ENCODE data around the gene MXD1. TPM values are rescaled to one million over a fixed set of nuclear protein-coding genes. Genes with fewer than 3 reads are reported as not detected.

MXD1 gene
- total and polyA plus RNA-seq, 9 of the 15 experiments (the other 6 are each of a cell fraction or from before 2014, with no cell fraction given): 6.7 to 35.9 (median 11.0) TPM

DNA sequence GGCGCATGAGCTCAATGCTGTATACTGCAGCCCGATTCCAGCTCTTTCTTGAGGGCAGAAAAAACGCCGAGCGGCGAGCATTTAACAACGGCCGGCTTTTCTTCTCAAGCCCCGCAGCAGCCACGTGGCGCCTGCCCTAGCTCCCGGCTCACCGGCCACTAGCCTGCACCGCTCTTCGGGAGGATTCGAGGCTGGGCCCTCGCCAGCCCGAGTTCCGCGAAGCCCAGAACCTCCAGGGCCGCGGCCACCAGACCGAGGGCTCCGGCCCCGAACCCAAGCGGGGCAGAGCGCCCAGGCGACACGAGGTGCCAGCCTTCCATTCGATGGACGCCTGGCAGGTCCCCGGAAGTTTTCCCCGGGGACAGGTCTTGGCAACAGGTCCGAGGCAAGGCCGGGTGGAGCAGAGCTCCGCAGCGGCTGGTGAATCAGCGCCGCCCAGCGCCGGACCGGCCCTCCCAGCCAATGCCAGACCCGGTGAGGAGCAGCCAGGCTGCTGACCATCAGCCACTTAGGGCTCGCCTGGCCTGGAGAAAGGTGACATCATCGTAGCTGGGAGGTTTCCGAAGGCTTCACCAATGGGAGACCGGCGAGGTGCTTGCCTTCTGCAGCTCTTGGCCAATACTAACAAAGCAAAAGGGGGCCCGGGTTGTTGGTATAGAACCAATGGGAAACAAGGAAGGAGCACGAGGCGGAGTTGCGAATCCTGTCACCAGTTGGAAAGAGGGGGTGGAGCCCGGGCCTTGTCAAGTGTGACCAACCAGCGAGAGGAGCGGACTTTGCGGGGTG lies 552 bp upstream of the MXD1 start (continued):
- TF ChIP-seq AFF4 (CRISPR knock-in tag; IDR thresholded peaks at IDR 0.05): peak; percentile 84
- peak; percentile 42 to 57; a peak in 2 of 4 replicates for TF ChIP-seq TEAD1 (CRISPR knock-in tag; IDR thresholded peaks at IDR 0.05)
- TF ChIP-seq, protein P1, sequence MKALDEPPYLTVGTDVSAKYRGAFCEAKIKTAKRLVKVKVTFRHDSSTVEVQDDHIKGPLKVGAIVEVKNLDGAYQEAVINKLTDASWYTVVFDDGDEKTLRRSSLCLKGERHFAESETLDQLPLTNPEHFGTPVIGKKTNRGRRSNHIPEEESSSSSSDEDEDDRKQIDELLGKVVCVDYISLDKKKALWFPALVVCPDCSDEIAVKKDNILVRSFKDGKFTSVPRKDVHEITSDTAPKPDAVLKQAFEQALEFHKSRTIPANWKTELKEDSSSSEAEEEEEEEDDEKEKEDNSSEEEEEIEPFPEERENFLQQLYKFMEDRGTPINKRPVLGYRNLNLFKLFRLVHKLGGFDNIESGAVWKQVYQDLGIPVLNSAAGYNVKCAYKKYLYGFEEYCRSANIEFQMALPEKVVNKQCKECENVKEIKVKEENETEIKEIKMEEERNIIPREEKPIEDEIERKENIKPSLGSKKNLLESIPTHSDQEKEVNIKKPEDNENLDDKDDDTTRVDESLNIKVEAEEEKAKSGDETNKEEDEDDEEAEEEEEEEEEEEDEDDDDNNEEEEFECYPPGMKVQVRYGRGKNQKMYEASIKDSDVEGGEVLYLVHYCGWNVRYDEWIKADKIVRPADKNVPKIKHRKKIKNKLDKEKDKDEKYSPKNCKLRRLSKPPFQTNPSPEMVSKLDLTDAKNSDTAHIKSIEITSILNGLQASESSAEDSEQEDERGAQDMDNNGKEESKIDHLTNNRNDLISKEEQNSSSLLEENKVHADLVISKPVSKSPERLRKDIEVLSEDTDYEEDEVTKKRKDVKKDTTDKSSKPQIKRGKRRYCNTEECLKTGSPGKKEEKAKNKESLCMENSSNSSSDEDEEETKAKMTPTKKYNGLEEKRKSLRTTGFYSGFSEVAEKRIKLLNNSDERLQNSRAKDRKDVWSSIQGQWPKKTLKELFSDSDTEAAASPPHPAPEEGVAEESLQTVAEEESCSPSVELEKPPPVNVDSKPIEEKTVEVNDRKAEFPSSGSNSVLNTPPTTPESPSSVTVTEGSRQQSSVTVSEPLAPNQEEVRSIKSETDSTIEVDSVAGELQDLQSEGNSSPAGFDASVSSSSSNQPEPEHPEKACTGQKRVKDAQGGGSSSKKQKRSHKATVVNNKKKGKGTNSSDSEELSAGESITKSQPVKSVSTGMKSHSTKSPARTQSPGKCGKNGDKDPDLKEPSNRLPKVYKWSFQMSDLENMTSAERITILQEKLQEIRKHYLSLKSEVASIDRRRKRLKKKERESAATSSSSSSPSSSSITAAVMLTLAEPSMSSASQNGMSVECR (CRISPR knock-in tag; IDR thresholded peaks at IDR 0.05): peak; percentile 39; the same call in 1 of the 2 replicates
- no peak for TF ChIP-seq ARID2 (IDR thresholded peaks at IDR 0.05)
- TF ChIP-seq BRD4 (IDR thresholded peaks at IDR 0.05): peak; percentile 69; the same call in 1 of the 2 replicates
- peak; percentile 86; the same call in 1 of the 2 replicates for TF ChIP-seq RREB1 (CRISPR knock-in tag; IDR thresholded peaks at IDR 0.05)
- no peak for TF ChIP-seq ZNF12 (CRISPR knock-in tag; IDR thresholded peaks at IDR 0.05)
- no peak for TF ChIP-seq FOXM1 (IDR thresholded peaks at IDR 0.05; ENCODE audit: low read depth)
- no peak for TF ChIP-seq FOXM1 (CRISPR knock-in tag; IDR thresholded peaks at IDR 0.05; ENCODE audit: low read depth)
- TF ChIP-seq, protein P2, sequence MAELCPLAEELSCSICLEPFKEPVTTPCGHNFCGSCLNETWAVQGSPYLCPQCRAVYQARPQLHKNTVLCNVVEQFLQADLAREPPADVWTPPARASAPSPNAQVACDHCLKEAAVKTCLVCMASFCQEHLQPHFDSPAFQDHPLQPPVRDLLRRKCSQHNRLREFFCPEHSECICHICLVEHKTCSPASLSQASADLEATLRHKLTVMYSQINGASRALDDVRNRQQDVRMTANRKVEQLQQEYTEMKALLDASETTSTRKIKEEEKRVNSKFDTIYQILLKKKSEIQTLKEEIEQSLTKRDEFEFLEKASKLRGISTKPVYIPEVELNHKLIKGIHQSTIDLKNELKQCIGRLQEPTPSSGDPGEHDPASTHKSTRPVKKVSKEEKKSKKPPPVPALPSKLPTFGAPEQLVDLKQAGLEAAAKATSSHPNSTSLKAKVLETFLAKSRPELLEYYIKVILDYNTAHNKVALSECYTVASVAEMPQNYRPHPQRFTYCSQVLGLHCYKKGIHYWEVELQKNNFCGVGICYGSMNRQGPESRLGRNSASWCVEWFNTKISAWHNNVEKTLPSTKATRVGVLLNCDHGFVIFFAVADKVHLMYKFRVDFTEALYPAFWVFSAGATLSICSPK (IDR thresholded peaks at IDR 0.05; ENCODE audit: borderline replicate concordance): no peak

All from K562 (cell line).